NCI-H2171 treated with DMSO at 0.1 percent for 48 hours (cell line): ENCODE data around the gene ZNF778.

Source experiments
- DNase-seq: peaks from one replicate; lab custom pipeline; 2025; lab: John Stamatoyannopoulos, UW

ZNF778 gene

GRCh38 chr16:89217388-89218191 lies at the start of gene ZNF778:
ZNF778 (plus strand) TSS chr16:89217703; CDS start chr16:89221128, 3,425 bp downstream.
- peak; percentile 77 for DNase-seq

- no peak for DNase-seq
These were observed 48.9 kb upstream of the ZNF778 start for GRCh38 chr16:89168381-89169189.

- no peak for DNase-seq
These were observed 47.7 kb upstream of the ZNF778 start for GRCh38 chr16:89169778-89170177.

- peak; percentile 87 for DNase-seq
These were observed 46.9 kb upstream of the ZNF778 start for GRCh38 chr16:89170346-89171215.

- DNase-seq: peak; percentile 96
These were observed 46.0 kb upstream of the ZNF778 start, which contains the start of gene CDH15 for GRCh38 chr16:89171216-89172170. CDH15 (plus strand) TSS chr16:89171748; CDS start chr16:89171832, 84 bp downstream.

- DNase-seq: no peak
These were observed 45.4 kb upstream of the ZNF778 start for GRCh38 chr16:89172171-89172527.

- DNase-seq: no peak
These were observed 44.9 kb upstream of the ZNF778 start for GRCh38 chr16:89172528-89173173.

GRCh38 chr16:89173174-89173921 lies 44.2 kb upstream of the ZNF778 start:
- peak; percentile 32 for DNase-seq

GRCh38 chr16:89174055-89174827 lies 43.3 kb upstream of the ZNF778 start:
- no peak for DNase-seq

GRCh38 chr16:89174877-89175276 lies 42.6 kb upstream of the ZNF778 start:
- DNase-seq: no peak

- peak; percentile 78 for DNase-seq
These were observed 42.0 kb upstream of the ZNF778 start for GRCh38 chr16:89175280-89176146.

GRCh38 chr16:89176147-89176690 lies 41.3 kb upstream of the ZNF778 start:
- no peak for DNase-seq

- DNase-seq: no peak
These were observed 40.8 kb upstream of the ZNF778 start for GRCh38 chr16:89176717-89177116.

- DNase-seq: no peak
These were observed 40.0 kb upstream of the ZNF778 start for GRCh38 chr16:89177501-89177900.

- no peak for DNase-seq
These were observed 38.9 kb upstream of the ZNF778 start for GRCh38 chr16:89178453-89179147.

- no peak for DNase-seq
These were observed 38.4 kb upstream of the ZNF778 start for GRCh38 chr16:89179148-89179484.
